Activated naive CD4-positive, alpha-beta T cell treated with anti-CD3 and anti-CD28 coated beads, Interleukin-2, amount 50 U/mL, for 24 hours (primary cell): ENCODE measurements around the gene HECA.
A peak's percentile ranks its signal among the peaks of the same experiment; 100 is the strongest.
"Not testable (repeated sequence)": the region's sequence is repeated elsewhere in the genome, so short reads cannot be mapped to it uniquely, and the experiment has no call there.

Experiments used
- H3K27ac Mint-ChIP-seq: one replicate; pipeline ENCODE4 v1.8.0; 2021; ENCODE audit warnings: mild to moderate bottlenecking, mixed read lengths
- H3K27me3 Mint-ChIP-seq: one replicate; pipeline ENCODE4 v1.8.0; 2021; ENCODE audit warnings: mixed read lengths
- H3K36me3 Mint-ChIP-seq: one replicate; pipeline ENCODE4 v1.8.0; 2021; ENCODE audit warnings: mixed read lengths
- H3K4me1 Mint-ChIP-seq: one replicate; pipeline ENCODE4 v1.8.0; 2021; ENCODE audit warnings: mixed read lengths
- H3K4me3 Mint-ChIP-seq: one replicate; pipeline ENCODE4 v1.8.0; 2021; ENCODE audit warnings: mild to moderate bottlenecking, mixed read lengths
- H3K9me3 Mint-ChIP-seq: one replicate; pipeline ENCODE4 v1.8.0; 2021; ENCODE audit warnings: mixed read lengths

HECA gene

DNA sequence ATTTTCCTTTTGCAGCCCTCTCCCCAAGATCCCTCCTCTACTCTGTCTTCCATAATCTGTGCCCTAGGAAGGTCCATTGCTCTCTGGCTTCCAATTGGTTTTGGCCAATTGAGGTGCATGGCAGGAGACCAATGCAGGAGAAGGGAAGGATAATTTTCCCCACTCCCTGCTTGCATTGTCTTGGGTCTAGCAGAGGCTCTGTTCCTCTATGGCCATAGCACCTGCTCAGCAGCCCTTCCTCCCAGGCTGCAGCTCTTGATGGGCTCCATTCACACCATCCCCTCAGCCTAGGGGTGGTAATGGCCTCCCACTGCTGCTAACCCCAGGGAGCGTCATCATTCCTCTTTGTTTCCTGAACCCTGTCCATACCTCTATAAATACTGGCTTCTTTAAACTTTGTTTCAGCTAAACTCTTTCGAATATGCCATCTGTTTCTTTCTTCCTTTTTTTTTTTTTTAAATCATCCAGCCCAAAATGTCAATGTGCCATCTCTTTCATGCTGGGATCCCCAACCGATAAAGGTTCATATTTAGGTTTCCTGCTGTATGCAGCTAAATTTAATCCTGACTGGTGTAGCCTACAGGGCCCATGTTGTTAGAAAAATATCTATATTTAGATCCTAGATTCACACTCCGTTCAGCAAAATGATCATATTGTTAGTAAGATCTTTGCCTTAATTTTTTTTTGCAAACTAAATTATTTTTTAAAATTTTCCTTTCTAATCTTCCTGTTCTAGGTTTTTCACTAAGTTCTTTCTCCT, 63.8 kb downstream of the HECA start:
- Mint-ChIP-seq H3K9me3 (no peaks in the 10 kb centered on the region), H3K27ac (no peak overlapping the region), H3K36me3 (peaks cover 5% of the 10 kb centered on the region), H3K4me1 (peaks cover 5% of the 10 kb centered on the region), H3K4me3 (no peak overlapping the region), H3K27me3 (no peaks in the 10 kb centered on the region)

GRCh38 chr6:139201378-139201777, 66.5 kb downstream of the HECA start:
- no peaks in the 10 kb centered on the region for H3K9me3 Mint-ChIP-seq
- H3K36me3 Mint-ChIP-seq = peaks cover 2% of the 10 kb centered on the region
- H3K27me3 Mint-ChIP-seq = no peaks in the 10 kb centered on the region
- no peaks in the 10 kb centered on the region for H3K4me1 Mint-ChIP-seq
- no peak overlapping the region for H3K27ac Mint-ChIP-seq
- no peak overlapping the region for H3K4me3 Mint-ChIP-seq

DNA sequence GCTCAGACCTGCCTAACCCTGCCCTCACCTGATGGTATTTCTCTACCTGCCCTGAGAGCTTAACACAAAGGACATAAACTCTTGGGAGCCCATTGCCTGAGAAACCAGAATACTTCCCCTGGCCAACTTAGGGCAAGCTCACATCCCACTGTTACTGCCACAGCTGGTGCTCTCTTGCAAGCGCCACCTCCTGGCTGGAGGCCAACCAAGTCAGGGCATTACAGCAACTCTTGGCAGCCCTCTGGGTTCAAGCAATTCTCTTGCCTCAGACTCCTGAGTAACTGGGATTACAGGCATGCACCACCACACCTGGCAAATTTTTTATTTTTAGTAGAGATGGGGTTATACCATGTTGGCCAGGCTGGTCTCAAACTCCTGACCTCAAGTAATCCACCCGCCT, 70.1 kb downstream of the HECA start:
- H3K9me3 Mint-ChIP-seq = peaks cover 13% of the 10 kb centered on the region
- no peak overlapping the region for H3K4me3 Mint-ChIP-seq
- H3K4me1 Mint-ChIP-seq = peaks cover 7% of the 10 kb centered on the region
- no peaks in the 10 kb centered on the region for H3K27me3 Mint-ChIP-seq
- H3K36me3 Mint-ChIP-seq = peaks cover 22% of the 10 kb centered on the region
- no peak overlapping the region for H3K27ac Mint-ChIP-seq

- Mint-ChIP-seq H3K36me3 (peaks cover 20% of the 10 kb centered on the region), H3K4me3 (no peak overlapping the region), H3K27me3 (no peaks in the 10 kb centered on the region), H3K4me1 (peaks cover 15% of the 10 kb centered on the region), H3K9me3 (peaks cover 13% of the 10 kb centered on the region), H3K27ac (no peak overlapping the region)
These were observed 71.0 kb downstream of the HECA start for GRCh38 chr6:139205843-139206242.

DNA sequence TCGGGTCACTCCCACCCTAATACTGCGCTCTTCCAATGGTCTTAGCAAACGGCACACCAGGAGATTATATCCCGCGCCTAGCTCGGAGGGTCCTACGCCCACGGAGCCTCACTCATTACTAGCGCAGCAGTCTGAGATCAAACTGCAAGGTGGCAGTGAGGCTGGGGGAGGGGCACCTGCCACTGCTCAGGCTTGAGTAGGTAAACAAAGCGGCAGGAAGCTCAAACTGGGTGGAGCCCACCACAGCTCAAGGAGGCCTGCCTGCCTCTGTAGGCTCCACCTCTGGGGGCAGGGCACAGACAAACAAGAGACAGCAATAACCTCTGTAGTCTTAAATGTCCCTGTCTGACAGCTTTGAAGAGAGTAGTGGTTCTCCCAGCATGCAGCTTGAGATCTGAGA, 75.9 kb downstream of the HECA start:
- not testable (repeated sequence) for H3K4me3 Mint-ChIP-seq, H3K27me3 Mint-ChIP-seq, H3K27ac Mint-ChIP-seq
- peaks cover 27% of the 10 kb centered on the region for H3K36me3 Mint-ChIP-seq
- peaks cover 13% of the 10 kb centered on the region for H3K9me3 Mint-ChIP-seq
- peaks cover 15% of the 10 kb centered on the region for H3K4me1 Mint-ChIP-seq

GRCh38 chr6:139212460-139212859, 77.6 kb downstream of the HECA start:
- H3K27ac Mint-ChIP-seq = not testable (repeated sequence)

DNA sequence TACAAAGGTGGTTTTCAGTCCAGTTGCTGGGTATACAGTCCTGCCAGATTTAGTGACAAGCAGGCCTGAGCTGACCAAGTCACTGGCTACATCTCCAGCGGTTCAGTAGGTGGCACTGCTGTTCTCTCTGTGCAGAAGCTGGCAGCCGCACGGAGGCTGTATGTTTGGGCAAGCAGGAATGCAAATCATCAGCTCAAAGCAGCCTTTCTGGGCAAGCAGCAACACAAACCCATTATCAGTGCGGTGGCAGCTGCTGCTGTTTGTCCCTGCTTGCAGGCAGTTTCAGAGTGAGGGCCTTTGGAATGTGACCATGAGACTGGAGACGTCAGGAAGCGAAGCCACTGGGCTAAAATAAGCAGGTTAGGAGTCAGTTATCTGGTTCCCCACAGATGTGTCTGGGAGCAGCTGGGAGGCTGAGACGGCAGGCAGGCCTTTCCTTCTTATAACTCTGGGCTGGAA, 84.4 kb downstream of the HECA start:
- Mint-ChIP-seq H3K27ac (peak overlapping the region; percentile 3), H3K9me3 (peaks cover 4% of the 10 kb centered on the region), H3K4me1 (peaks cover 9% of the 10 kb centered on the region), H3K27me3 (no peaks in the 10 kb centered on the region), H3K36me3 (peaks cover 3% of the 10 kb centered on the region), H3K4me3 (no peak overlapping the region)

More at GRCh38 chr6:139212460-139212859, 77.6 kb downstream of the HECA start:
- not testable (repeated sequence) for H3K4me3 Mint-ChIP-seq, H3K9me3 Mint-ChIP-seq, H3K27me3 Mint-ChIP-seq
- peaks cover 12% of the 10 kb centered on the region for H3K4me1 Mint-ChIP-seq
- H3K36me3 Mint-ChIP-seq = peaks cover 24% of the 10 kb centered on the region

DNA sequence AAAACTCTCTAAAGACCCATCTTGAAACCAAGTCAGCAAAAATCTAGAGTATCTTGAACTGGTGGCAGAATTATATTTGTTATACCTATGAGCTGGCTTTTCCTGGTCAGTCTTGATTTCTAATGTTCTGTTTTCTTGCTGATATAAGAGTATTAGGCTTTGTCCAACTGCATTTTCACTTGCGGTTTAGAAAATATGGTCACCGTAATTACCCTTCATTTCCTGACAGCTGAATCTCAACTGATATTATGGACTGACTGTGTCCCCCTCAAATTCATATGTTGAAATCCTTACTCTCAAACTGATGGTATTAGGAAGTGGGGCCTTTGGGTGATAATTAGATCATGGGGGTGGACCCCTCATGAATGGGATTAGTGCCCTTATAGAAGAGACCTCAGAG, 84.9 kb downstream of the HECA start:
- Mint-ChIP-seq H3K9me3 (peaks cover 4% of the 10 kb centered on the region), H3K4me1 (peaks cover 9% of the 10 kb centered on the region), H3K4me3 (no peak overlapping the region), H3K36me3 (peaks cover 3% of the 10 kb centered on the region), H3K27me3 (no peaks in the 10 kb centered on the region), H3K27ac (peak overlapping the region; percentile 3)

DNA sequence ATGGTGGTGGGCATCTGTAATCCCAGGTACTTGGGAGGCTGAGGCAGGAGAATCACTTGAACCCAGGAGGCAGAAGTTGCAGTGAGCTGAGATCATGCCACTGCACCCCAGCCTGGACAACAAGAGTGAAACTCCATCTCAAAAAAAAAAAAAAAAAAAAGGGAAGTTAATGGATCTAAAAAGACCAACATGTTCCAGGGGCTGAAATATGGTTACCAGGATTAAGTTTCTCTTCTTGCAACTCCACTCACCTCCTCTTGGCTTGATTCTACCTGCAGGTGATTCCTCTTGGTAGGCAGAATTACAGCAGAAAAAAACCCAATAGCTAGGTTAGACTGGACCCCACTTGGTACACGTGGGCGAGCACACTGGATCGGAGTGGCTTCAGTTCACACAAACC, 93.5 kb downstream of the HECA start:
- not testable (repeated sequence) for H3K27ac Mint-ChIP-seq, H3K4me3 Mint-ChIP-seq, H3K36me3 Mint-ChIP-seq, H3K27me3 Mint-ChIP-seq, H3K9me3 Mint-ChIP-seq
- H3K4me1 Mint-ChIP-seq = peaks cover 13% of the 10 kb centered on the region
